HUDEP-2 (cell line): ENCODE measurements around the gene TPP2.
A peak's percentile ranks its signal among the peaks of the same experiment; 100 is the strongest.

ENCODE experiments used
- DNase-seq, 76 experiments: peaks; one replicate each; lab custom pipeline; 2025; ENCODE audit not compliant: unreplicated experiment in 76 of 76; lab: John Stamatoyannopoulos, UW

The TPP2 gene

GRCh38 chr13:102650444-102650843 lies 53.7 kb downstream of the TPP2 start:
- no peak for DNase-seq

DNA sequence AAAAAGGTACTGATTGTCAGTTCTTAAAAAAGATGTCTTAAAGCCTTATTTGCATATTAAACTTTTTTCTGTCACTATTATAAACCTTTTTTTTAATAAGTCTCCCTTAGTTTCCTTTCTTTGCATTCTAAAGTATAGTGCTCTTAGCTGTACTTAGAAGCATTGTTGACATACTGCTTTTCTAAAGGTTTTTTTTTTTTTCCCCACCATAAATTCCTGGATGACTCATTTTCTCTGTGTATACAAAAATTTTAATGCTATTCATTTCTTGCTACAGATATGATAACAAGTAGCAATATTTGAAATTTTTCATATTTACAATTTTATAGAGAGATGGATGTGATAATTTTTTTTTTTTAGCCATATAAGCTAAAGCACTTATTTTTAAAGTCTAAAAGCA lies 54.6 kb downstream of the TPP2 start:
- no peak for DNase-seq

DNA sequence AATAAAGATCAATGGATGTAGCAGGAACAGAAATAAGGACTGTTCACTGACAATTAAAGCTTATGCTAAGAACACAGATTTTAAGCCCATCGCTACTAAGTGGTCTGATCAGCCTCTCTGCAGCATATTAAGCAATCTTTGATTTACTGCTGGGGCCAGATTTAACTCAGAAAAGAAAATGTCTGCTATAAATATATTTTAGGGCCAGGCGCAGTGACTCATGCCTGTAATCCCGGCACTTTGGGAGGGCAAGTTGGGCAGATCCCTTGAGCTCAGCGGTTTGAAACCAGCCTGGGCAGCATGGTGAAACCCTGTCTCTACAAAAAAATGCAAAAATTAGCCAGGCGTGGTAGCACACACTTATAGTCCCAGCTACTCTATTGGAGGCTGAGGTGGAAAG lies 55.1 kb downstream of the TPP2 start:
- no peak for DNase-seq

GRCh38 chr13:102654756-102655155 lies 58.0 kb downstream of the TPP2 start:
- no peak for DNase-seq

GRCh38 chr13:102657630-102658029 lies 60.8 kb downstream of the TPP2 start:
- DNase-seq = no peak

DNA sequence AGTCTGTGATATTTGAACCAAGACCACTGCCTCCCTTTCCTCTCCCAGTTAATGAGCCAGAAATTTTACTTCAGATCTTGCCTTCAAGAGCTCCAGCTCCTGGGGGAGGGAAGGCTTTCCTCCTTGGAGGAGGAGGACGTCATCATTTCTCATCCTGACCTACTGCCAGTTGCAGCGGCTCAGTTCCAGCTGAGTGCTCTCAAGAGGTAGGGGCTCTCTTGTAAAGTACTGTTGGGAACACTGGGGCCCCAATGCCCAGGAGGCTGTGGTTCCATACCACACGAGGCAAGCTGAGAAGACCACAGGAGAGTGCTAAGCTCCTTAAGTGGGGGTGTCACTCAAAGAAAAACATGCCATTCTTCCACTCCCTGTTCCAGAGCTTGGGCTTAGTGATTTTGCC lies 61.9 kb downstream of the TPP2 start:
- no peak for DNase-seq

DNA sequence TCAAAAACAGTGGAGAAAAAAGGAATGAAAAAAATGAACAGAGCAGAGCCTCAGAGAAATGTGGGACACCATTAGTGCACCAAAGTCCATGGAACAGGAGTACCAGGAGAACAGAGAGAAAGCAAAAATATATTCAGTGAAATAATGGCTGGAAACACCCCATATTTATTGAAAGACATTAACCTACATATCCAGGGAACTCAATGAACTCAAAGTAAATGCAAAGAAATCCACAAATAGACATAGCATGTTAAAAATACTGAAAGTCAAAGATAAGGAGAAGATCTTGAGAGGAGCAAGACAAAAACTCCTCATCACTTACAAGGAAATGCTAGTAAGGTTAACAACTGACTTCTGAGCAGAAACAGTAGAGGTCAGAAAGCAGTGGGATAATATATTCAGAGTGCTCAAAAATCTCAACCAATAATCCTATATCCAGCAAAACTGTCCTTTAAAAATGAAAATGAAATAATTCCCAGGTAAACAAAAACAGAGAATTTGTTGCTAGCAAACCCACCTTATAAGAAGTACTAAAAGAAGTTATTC lies 62.5 kb downstream of the TPP2 start:
- DNase-seq = no peak

GRCh38 chr13:102667023-102667422 lies 70.2 kb downstream of the TPP2 start:
- DNase-seq = no peak

- no peak for DNase-seq
These were observed 71.1 kb downstream of the TPP2 start for GRCh38 chr13:102667911-102668310.

- DNase-seq = peak in 2 of 76 experiments; percentile 6 to 8
These were observed 73.3 kb downstream of the TPP2 start for GRCh38 chr13:102670130-102670529.

DNA sequence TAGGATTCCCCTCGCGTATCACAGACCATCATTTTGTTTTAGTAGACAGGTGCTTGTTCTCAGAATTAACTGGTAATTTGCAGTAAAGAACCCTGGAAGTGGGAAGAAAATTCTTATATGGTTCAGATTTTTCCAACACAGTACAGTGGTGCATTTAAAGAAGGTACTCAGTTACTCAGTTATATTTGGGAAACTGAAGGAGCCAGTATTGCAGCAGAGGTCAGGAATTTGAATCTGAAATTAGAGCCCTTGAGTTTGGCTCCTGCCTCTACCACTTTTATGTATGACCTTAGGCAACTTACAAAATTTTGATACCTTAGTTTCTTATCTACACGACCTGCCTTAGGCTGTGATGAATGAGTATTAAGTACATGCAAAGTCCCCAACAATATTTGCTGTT lies 78.3 kb downstream of the TPP2 start:
- DNase-seq = no peak

DNA sequence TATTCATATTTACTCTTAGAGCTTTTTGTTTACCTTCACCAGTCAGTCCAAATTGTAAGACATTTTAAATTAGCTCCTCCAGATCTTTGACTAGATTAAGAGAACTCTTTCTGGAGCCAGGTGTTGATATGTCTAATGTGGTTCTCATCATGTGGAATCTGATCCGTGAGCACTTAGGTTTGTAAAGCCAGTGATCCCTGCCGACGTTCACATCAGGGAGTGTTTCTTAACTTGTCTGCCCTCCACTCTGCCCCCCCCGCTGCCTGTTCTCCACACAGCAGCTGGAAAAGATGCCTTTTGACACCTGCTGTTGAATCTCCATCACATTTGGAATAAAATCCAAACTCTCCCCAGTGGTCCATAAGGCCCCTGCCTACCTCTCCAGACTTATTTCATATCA lies 80.3 kb downstream of the TPP2 start:
- DNase-seq = no peak

DNA sequence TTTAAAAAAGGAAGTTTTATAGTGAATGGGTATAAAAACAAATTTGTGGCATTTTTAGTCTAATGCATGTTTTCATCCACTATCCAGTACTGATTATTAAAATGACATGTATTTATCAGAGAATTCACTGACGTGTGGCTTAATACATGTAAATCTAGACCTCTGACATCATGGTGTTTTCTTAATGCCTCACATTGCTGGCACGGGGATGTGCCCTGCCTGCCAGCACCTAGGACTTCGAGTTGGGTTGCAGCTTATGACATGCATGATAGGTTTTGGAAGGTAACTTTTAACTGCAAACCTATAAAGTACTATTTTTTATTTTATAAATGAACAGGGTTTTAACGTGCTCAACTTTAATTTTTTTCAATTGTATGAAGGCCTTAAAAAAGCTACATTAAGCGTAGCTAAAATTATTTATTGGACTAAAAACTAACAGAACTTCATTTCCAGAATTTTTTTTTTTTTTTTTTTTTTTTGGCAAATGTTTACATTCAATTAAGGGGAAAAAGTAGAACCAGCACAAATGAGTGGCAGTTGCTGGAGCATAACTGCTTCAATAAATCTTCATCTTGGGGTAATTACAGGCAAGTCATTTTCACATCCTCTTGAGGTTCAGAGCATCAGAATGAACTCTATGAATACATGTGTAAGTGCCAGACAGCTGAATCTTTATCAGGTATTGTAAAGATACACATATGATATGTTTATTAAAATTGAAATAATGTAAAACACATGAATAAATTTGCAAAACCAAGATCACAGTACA lies 81.7 kb downstream of the TPP2 start:
- no peak for DNase-seq

GRCh38 chr13:102679449-102680132 lies 82.8 kb downstream of the TPP2 start:
- no peak for DNase-seq

DNA sequence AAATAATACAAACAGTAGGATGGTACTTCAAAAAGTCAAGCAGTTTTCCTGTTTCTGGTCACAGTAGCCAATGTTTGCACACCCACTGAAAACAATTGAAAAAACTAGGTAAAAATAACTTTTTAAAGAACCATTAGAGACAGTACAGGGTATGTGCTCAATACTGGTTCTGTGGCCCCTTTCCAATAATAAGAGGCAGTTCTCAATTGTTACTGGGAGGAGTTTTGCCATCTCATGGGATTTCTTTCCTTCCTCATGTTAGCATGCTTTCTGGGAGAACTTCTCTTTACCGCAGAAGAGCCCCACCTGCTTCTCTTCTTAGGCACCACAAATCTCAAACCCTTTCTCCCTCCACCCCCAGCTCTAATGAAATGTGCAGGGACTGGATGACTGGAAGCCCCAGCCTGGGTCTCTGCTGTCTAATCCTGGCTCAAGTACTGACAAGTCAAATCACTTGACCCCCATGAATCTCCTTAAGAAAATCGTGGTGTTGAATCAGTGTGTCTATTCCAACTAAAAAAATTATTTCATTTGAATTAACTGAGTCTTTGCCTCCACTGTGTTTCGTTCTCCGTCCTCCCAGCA lies 83.4 kb downstream of the TPP2 start:
- no peak for DNase-seq

GRCh38 chr13:102680842-102681740 lies 84.3 kb downstream of the TPP2 start:
- DNase-seq = no peak

DNA sequence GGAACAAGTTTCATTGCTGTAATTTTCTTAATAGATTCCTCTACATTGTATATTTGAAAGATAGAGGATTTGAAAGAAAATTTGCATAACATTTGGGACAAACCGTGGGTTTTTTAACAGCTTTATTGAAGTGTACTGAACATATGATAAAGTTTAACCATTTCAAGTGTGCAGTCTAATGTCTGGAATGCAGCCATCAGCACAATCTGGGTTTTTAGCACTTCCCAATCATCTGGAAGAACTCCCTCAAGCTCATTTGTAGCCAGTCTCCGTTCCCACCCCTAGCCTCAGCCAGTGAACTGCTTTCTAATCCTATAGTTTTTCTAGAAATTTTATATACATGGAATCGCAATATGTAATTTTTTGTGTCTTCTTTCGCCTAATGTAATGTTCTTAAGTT lies 85.4 kb downstream of the TPP2 start:
- no peak for DNase-seq

DNA sequence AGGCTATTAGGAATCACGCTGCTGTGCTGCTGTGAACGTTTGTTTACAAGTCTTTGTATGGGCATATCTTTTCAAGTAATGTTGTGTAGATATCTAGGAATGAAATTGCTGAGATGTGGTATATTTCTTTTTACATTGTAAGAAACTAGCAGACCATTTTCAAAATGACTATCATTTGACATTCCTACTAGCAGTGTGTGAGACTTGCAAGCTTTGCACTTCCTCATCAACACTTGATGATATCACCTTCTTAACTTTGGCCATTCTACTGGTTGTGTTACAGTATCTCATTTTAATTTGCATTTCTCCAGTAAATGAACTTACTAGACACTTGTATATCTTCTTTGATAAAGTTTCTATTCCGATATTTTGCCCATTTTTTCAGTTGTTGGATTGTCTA lies 85.9 kb downstream of the TPP2 start:
- DNase-seq = no peak

- DNase-seq = no peak
These were observed 86.9 kb downstream of the TPP2 start for GRCh38 chr13:102683637-102684036.

DNA sequence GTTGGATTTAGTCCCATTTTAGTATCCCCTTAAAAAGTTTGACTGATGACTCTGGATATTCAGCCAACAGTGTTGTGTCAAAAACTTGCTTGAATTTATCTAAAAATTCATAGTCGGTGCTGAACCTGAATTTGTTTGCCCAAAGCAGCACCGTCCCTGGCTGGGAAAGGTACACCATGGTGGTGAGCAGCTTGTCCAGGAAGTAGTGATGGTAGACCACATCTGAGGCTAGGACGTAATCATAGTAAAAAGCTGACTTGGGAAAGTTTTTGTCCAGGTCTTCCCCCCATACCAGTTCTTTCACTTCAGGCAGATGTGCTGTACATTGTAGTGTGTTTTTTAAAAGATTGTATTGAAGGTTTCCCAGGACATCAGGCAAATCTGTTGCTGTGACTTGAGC lies 89.2 kb downstream of the TPP2 start:
- DNase-seq = no peak

DNA sequence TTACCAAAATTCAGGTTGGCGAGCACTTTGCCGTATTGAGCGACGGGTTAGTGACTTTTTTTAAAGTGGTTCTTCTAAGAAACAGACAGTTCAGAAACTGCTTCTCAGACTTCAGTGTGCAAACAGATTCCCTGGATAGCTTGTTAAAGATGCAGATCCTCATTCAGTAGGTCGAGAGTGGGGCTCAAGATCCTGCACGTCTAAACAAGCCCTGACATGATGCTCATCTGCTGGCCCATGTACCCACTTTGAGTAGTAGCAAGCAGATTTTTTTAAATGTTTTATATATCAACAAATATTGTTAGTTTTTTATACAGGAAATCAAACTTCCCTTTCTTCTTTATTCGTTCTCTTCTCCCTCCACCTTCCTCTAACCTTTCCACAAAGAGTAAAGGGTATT lies 90.7 kb downstream of the TPP2 start:
- DNase-seq = no peak
